Mucosa of rectum (tissue), 2 donors: ENCODE results near the gene LAMA2.
A peak's percentile ranks its signal among the peaks of the same experiment; 100 is the strongest.

Source experiments
- H3K27ac ChIP-seq, 2 donors: one replicate each; pipeline ENCODE4 v1.7.0; 2013; ENCODE audit warnings: inconsistent platforms in 2 of 2, low read depth in 2 of 2, low read length in 2 of 2
- H3K27me3 ChIP-seq, 2 donors: one replicate each; pipeline ENCODE4 v1.7.0; 2013; ENCODE audit warnings: low read length in 2 of 2; ENCODE audit not compliant: control insufficient read depth in 2 of 2, insufficient read depth in 2 of 2
- H3K36me3 ChIP-seq, 2 donors: one replicate each; pipeline ENCODE4 v1.7.0; 2013; ENCODE audit warnings: low read length in 2 of 2; ENCODE audit not compliant: control insufficient read depth in 2 of 2, insufficient read depth in 2 of 2
- H3K4me1 ChIP-seq, 2 donors: one replicate each; pipeline ENCODE4 v1.7.0; 2013; ENCODE audit warnings: low read length in 2 of 2, mild to moderate bottlenecking in 1 of 2; ENCODE audit not compliant: control insufficient read depth in 2 of 2, insufficient read depth in 2 of 2
- H3K4me3 ChIP-seq, 2 donors: one replicate each; pipeline ENCODE4 v1.7.0; 2013; ENCODE audit warnings: low read length in 2 of 2
- H3K9ac ChIP-seq, 2 donors: one replicate each; pipeline ENCODE4 v1.7.0; 2013; ENCODE audit warnings: low read length in 2 of 2, low read depth in 1 of 2, mild to moderate bottlenecking in 1 of 2
- H3K9me3 ChIP-seq, 2 donors: one replicate each; pipeline ENCODE4 v1.7.0; 2013; ENCODE audit warnings: low read length in 2 of 2; ENCODE audit not compliant: control insufficient read depth in 2 of 2
- donor health status: healthy.
- donor health status: Normal muscosa, but diverticular disease.

LAMA2 gene

GRCh38 chr6:129239825-129240491, 357.0 kb downstream of the LAMA2 start:
- no peaks in the 10 kb centered on the region for H3K36me3 ChIP-seq
- no peaks in the 10 kb centered on the region for H3K4me1 ChIP-seq

GRCh38 chr6:129240492-129240853, 357.5 kb downstream of the LAMA2 start:
- Histone ChIP-seq H3K4me3 (no peak overlapping the region), H3K9me3 (no peaks in the 10 kb centered on the region), H3K9ac (no peak overlapping the region), H3K27ac (no peak overlapping the region), H3K27me3 (no peaks in the 10 kb centered on the region), H3K4me1 (no peaks in the 10 kb centered on the region), H3K36me3 (no peaks in the 10 kb centered on the region)

More at GRCh38 chr6:129239825-129240491, 357.0 kb downstream of the LAMA2 start:
- H3K4me3 ChIP-seq = no peak overlapping the region
- no peaks in the 10 kb centered on the region for H3K9me3 ChIP-seq
- no peak overlapping the region for H3K27ac ChIP-seq
- no peak overlapping the region for H3K9ac ChIP-seq
- H3K27me3 ChIP-seq = no peaks in the 10 kb centered on the region

DNA sequence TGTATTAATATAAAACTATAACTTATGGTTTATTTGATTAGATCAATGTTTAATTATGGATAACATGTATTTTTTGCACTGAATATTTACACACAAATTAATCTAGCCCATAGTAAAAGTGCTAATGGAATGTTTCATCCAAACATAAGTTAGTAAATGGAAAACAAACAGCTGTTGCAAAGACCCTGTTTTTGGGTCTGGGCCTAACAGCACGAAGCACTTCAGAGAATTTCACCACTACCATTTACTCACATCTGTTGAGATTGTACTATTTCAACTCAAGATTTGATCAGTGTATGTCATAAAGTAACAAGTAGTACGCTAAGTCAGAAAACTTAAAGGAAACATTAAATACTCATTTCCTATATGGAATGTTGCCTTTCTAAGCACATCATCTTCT, 359.6 kb downstream of the LAMA2 start:
- no peaks in the 10 kb centered on the region for H3K9me3 ChIP-seq
- no peaks in the 10 kb centered on the region for H3K27me3 ChIP-seq
- H3K4me1 ChIP-seq = no peaks in the 10 kb centered on the region
- no peak overlapping the region for H3K27ac ChIP-seq
- no peak overlapping the region for H3K4me3 ChIP-seq
- H3K9ac ChIP-seq = no peak overlapping the region
- no peaks in the 10 kb centered on the region for H3K36me3 ChIP-seq

- H3K4me3 ChIP-seq = no peak overlapping the region
- no peak overlapping the region for H3K27ac ChIP-seq
- H3K9me3 ChIP-seq = no peaks in the 10 kb centered on the region
- H3K36me3 ChIP-seq = no peaks in the 10 kb centered on the region
- no peak overlapping the region for H3K9ac ChIP-seq
- H3K4me1 ChIP-seq = no peaks in the 10 kb centered on the region
- H3K27me3 ChIP-seq = no peaks in the 10 kb centered on the region
These were observed 360.4 kb downstream of the LAMA2 start for GRCh38 chr6:129243377-129243776.

DNA sequence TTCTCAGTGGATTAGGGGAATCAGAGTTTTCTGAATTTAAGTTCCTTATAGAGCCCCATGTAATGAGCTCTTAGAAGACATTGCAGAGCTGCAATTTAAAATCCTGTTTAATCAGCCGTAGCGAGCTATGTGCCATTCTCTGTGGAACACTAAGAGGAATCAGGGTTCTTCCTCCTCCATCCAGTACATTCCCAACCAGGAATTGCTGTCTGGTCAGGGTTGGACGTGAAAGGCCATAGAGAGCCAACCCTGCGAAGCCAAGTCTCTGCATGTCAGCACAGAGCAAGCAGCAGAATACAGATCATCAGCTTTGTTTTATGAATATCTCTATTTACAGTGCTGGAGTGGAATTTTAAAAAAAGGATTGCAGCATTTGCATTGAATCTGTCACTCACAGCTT, 366.0 kb downstream of the LAMA2 start:
- no peak overlapping the region for H3K27ac ChIP-seq
- H3K4me3 ChIP-seq = no peak overlapping the region
- H3K9me3 ChIP-seq = no peaks in the 10 kb centered on the region
- peaks cover 9% of the 10 kb centered on the region in 2 donors for H3K4me1 ChIP-seq
- H3K27me3 ChIP-seq = no peaks in the 10 kb centered on the region
- H3K36me3 ChIP-seq = no peaks in the 10 kb centered on the region
- H3K9ac ChIP-seq = no peak overlapping the region

- Histone ChIP-seq H3K4me3 (no peak overlapping the region), H3K36me3 (no peaks in the 10 kb centered on the region), H3K9ac (no peak overlapping the region), H3K27ac (no peak overlapping the region), H3K4me1 (peaks cover 9 to 13% of the 10 kb centered on the region in 2 donors), H3K27me3 (no peaks in the 10 kb centered on the region), H3K9me3 (no peaks in the 10 kb centered on the region)
These were observed 368.9 kb downstream of the LAMA2 start for GRCh38 chr6:129251669-129252376.

- no peak overlapping the region for H3K9ac ChIP-seq
- H3K4me3 ChIP-seq = peak overlapping the region in 1 of 2 donors; percentile 33
- H3K27me3 ChIP-seq = no peaks in the 10 kb centered on the region
- no peak overlapping the region for H3K27ac ChIP-seq
- H3K36me3 ChIP-seq = no peaks in the 10 kb centered on the region
- peaks cover 9 to 13% of the 10 kb centered on the region in 2 donors for H3K4me1 ChIP-seq
- no peaks in the 10 kb centered on the region for H3K9me3 ChIP-seq
These were observed 369.6 kb downstream of the LAMA2 start for GRCh38 chr6:129252377-129253071.

GRCh38 chr6:129253242-129253641, 370.3 kb downstream of the LAMA2 start:
- H3K4me3 ChIP-seq = no peak overlapping the region
- peaks cover 9 to 13% of the 10 kb centered on the region in 2 donors for H3K4me1 ChIP-seq
- H3K9ac ChIP-seq = no peak overlapping the region
- H3K27ac ChIP-seq = no peak overlapping the region
- no peaks in the 10 kb centered on the region for H3K36me3 ChIP-seq
- no peaks in the 10 kb centered on the region for H3K9me3 ChIP-seq
- H3K27me3 ChIP-seq = no peaks in the 10 kb centered on the region

GRCh38 chr6:129253727-129254126, 370.8 kb downstream of the LAMA2 start:
- Histone ChIP-seq H3K4me1 (peaks cover 9 to 13% of the 10 kb centered on the region in 2 donors), H3K27ac (no peak overlapping the region), H3K4me3 (no peak overlapping the region), H3K36me3 (no peaks in the 10 kb centered on the region), H3K9ac (no peak overlapping the region), H3K9me3 (no peaks in the 10 kb centered on the region), H3K27me3 (no peaks in the 10 kb centered on the region)

- no peaks in the 10 kb centered on the region for H3K27me3 ChIP-seq
- H3K27ac ChIP-seq = no peak overlapping the region
- H3K9me3 ChIP-seq = no peaks in the 10 kb centered on the region
- no peaks in the 10 kb centered on the region for H3K36me3 ChIP-seq
- peaks cover 2 to 13% of the 10 kb centered on the region in 2 donors for H3K4me1 ChIP-seq
- no peak overlapping the region for H3K4me3 ChIP-seq
- H3K9ac ChIP-seq = no peak overlapping the region
These were observed 374.3 kb downstream of the LAMA2 start for GRCh38 chr6:129257196-129257595.
